OCI-LY3 (cell line): ENCODE measurements around the gene PTTG1IP.

Experiments used
- H2AFZ ChIP-seq: fragments of 200-600, 300-600 bp; shearing (Covaris generic); 2 replicates; pipeline ENCODE4 v1.6.0; 2014; ENCODE audit warnings: antibody characterized with exemption, low read depth, low read length
- H3K27ac ChIP-seq: fragments of 200-600, 300-600 bp; sonication (generic); 2 replicates; pipeline ENCODE4 v1.5.1; 2014; ENCODE audit warnings: mild to moderate bottlenecking, low read length, moderate library complexity, mixed read lengths
- H3K27me3 ChIP-seq: fragments of 200-600, 300-600 bp; sonication (generic); 2 replicates; pipeline ENCODE4 v1.6.1; 2014; ENCODE audit warnings: low read depth, low read length, mixed read lengths
- H3K36me3 ChIP-seq: fragments of 200-600, 300-600 bp; sonication (generic); replicated peaks from 2 replicates; pipeline ENCODE3; 2014; ENCODE audit warnings: low read depth, low read length, mixed read lengths
- H3K4me1 ChIP-seq: fragments of 300-600, 200-600 bp; sonication (generic); 2 replicates; pipeline ENCODE4 v1.6.1; 2014; ENCODE audit warnings: low read length, mixed read lengths
- H3K4me2 ChIP-seq: fragments of 200-600, 300-600 bp; sonication (generic); 2 replicates; pipeline ENCODE4 v1.6.1; 2014; ENCODE audit warnings: low read length, mixed read lengths
- H3K4me3 ChIP-seq: fragments of 300-600, 200-600 bp; sonication (generic); 2 replicates; pipeline ENCODE4 v1.5.1; 2014; ENCODE audit warnings: antibody characterized with exemption, mild to moderate bottlenecking, low read length, moderate library complexity
- H3K79me2 ChIP-seq: fragments of 300-600, 200-600 bp; shearing (Covaris generic); 2 replicates; pipeline ENCODE4 v1.6.1; 2014; ENCODE audit warnings: mild to moderate bottlenecking, low read length, mixed read lengths
- H3K9ac ChIP-seq: fragments of 300-600, 200-600 bp; shearing (Covaris generic); 2 replicates; pipeline ENCODE4 v1.6.0; 2014; ENCODE audit warnings: mild to moderate bottlenecking, low read length, moderate library complexity
- H3K9me3 ChIP-seq: fragments of 200-600, 300-600 bp; shearing (Covaris generic); 2 replicates; pipeline ENCODE4 v1.6.1; 2014; ENCODE audit warnings: low read length, mixed read lengths; ENCODE audit not compliant: insufficient read depth
- H4K20me1 ChIP-seq: fragments of 200-600, 300-600 bp; sonication (generic); 2 replicates; pipeline ENCODE4 v1.6.1; 2016; ENCODE audit warnings: low read length, mixed read lengths; ENCODE audit not compliant: insufficient read depth
- CTCF ChIP-seq: fragments of 200-600, 300-600 bp; sonication (generic); IDR thresholded peaks from 2 replicates; pipeline ENCODE4 v1.5.1; 2014; ENCODE audit warnings: antibody characterized with exemption, low read length, low read depth
- EZH2phosphoT487 ChIP-seq: fragments of 200-600 bp; shearing (Covaris generic); IDR thresholded peaks from 2 replicates; pipeline ENCODE4 v1.6.1; 2018; ENCODE audit warnings: antibody characterized with exemption, mixed run types, low read depth

The PTTG1IP gene

GRCh38 chr21:44873356-44874239 lies at the start of gene PTTG1IP:
Gene PTTG1IP, minus strand, starts transcription at chr21:44873690. Its CDS starts 74 bp downstream, at chr21:44873616.
- Histone ChIP-seq H3K27ac (peak within 1 kb of the TSS; percentile 51), H3K9me3 (no peaks in the 10 kb centered on the region), H3K4me1 (peaks cover 30% of the 10 kb centered on the region), H3K36me3 (no peaks in the 10 kb centered on the region), H2AFZ (peak within 1 kb of the TSS; percentile 43; the same call in 1 of the 2 replicates), H4K20me1 (peaks cover 30% of the 10 kb centered on the region), H3K4me2 (peak within 1 kb of the TSS; percentile 99), H3K27me3 (no peaks in the 10 kb centered on the region), H3K9ac (peak within 1 kb of the TSS; percentile 73), H3K4me3 (peak within 1 kb of the TSS; percentile 94), H3K79me2 (peaks cover 39% of the 10 kb centered on the region)
- no peak for TF ChIP-seq EZH2phosphoT487
- no peak for TF ChIP-seq CTCF

GRCh38 chr21:44921928-44922327 lies 48.4 kb upstream of the PTTG1IP start:
- Histone ChIP-seq H2AFZ (no peak overlapping the region), H3K9me3 (0 out of 2 replicates have a peak, but pooled peaks cover 4% of the 10 kb centered on the region), H3K27ac (no peak overlapping the region), H3K4me1 (peaks cover 6% of the 10 kb centered on the region), H3K36me3 (no peaks in the 10 kb centered on the region), H3K9ac (no peak overlapping the region), H3K79me2 (peaks cover 6% of the 10 kb centered on the region; the same call in 1 of the 2 replicates), H3K27me3 (peaks cover 4% of the 10 kb centered on the region; the same call in 1 of the 2 replicates), H3K4me2 (no peak overlapping the region), H4K20me1 (no peaks in the 10 kb centered on the region), H3K4me3 (no peak overlapping the region)
- no peak for TF ChIP-seq CTCF
- no peak for TF ChIP-seq EZH2phosphoT487

- Histone ChIP-seq H3K79me2 (peaks cover 6% of the 10 kb centered on the region; the same call in 1 of the 2 replicates), H3K27ac (no peak within 1 kb of the TSS), H3K4me1 (0 out of 2 replicates have a peak, but pooled peaks cover 2% of the 10 kb centered on the region), H3K36me3 (no peaks in the 10 kb centered on the region), H3K9ac (peak within 1 kb of the TSS; percentile 73), H3K4me2 (peak within 1 kb of the TSS; percentile 81), H3K27me3 (peaks cover 4% of the 10 kb centered on the region; the same call in 1 of the 2 replicates), H2AFZ (peak within 1 kb of the TSS; percentile 67; the same call in 1 of the 2 replicates), H3K9me3 (0 out of 2 replicates have a peak, but pooled peaks cover 4% of the 10 kb centered on the region), H4K20me1 (no peaks in the 10 kb centered on the region), H3K4me3 (peak within 1 kb of the TSS; percentile 90)
- TF ChIP-seq CTCF (no peak), EZH2phosphoT487 (no peak)
Measured at GRCh38 chr21:44920694-44921604, 47.5 kb upstream of the PTTG1IP start, which contains the start of gene ITGB2. Gene ITGB2, minus strand, starts transcription at chr21:44920899. Its CDS starts 10,117 bp downstream, at chr21:44910782.
